Measurements from ENCODE around the gene TMEM272.

GRCh38 chr13:51811920-51812451, 33.0 kb downstream of the TMEM272 start:
- TF ChIP-seq EZH2phosphoT487 (IDR thresholded peaks at IDR 0.05; ENCODE audit: insufficient read depth, low read depth), result no peak
- no peak for TF ChIP-seq EZH2 (IDR thresholded peaks at IDR 0.05; ENCODE audit: insufficient read depth, poor library complexity, severe bottlenecking)
